Measurements from ENCODE around the gene TSPAN15. TPM values are rescaled to one million over a fixed set of nuclear protein-coding genes. Genes with fewer than 3 reads are reported as not detected.

TSPAN15 gene
- total RNA-seq, 4 donors from 2014 or later = 17.2 to 58.1 (median 24.4) TPM

DNA sequence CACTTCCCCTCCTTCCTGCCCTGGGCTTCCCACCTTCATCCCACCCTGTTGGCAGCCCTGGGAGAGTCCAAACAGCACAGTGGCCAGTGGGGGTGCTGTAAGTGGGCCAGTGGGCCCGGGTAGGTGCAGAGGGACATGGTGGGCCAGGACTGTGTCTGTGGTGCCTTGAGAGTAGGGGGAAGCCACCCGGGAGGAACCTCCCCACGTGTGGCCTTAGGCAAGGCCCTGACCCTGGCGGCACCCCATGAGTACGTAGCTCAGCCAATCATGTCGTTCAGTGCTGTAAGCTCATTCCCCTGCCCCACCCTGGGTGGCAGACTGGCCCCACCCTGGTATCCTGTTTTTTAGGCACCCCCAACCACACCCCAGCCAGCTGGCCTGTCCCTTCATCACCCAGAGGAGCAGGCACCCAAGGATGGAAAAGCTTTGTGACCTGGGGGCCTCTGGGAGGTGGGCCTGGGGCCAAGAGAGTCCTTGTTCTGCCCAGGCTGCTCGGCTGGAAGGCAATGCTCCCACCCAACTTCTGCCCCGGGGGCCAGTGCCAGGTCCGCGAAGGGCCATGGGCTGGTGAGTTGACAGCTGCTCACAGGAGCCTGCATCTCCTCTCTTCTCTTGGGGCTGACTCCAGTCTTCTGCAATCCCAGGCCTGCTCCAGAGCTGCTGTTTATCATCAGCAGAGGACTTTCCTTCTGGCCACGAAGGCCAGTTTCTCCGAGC, 41.6 kb downstream of the TSPAN15 start:
- intact Hi-C loops (cut with DNase I; ENCODE audit: low total_unique reads) = no loop called here
- H3K9me3 ChIP-seq = peaks cover 0 to 4% of the 10 kb centered on the region in 2 donors
- no peak overlapping the region for H3K4me3 ChIP-seq
- no peaks in the 10 kb centered on the region for H3K36me3 ChIP-seq
- TF ChIP-seq, protein P1, sequence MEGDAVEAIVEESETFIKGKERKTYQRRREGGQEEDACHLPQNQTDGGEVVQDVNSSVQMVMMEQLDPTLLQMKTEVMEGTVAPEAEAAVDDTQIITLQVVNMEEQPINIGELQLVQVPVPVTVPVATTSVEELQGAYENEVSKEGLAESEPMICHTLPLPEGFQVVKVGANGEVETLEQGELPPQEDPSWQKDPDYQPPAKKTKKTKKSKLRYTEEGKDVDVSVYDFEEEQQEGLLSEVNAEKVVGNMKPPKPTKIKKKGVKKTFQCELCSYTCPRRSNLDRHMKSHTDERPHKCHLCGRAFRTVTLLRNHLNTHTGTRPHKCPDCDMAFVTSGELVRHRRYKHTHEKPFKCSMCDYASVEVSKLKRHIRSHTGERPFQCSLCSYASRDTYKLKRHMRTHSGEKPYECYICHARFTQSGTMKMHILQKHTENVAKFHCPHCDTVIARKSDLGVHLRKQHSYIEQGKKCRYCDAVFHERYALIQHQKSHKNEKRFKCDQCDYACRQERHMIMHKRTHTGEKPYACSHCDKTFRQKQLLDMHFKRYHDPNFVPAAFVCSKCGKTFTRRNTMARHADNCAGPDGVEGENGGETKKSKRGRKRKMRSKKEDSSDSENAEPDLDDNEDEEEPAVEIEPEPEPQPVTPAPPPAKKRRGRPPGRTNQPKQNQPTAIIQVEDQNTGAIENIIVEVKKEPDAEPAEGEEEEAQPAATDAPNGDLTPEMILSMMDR (IDR thresholded peaks at IDR 0.05) = no peak
- no peak for TF ChIP-seq POLR2A (IDR thresholded peaks at IDR 0.05)
- DNase-seq = peak; percentile 16 to 26
- H3K27me3 ChIP-seq = no peaks in the 10 kb centered on the region
- H3K27ac ChIP-seq = peak overlapping the region; percentile 19 to 50
- no peaks in the 10 kb centered on the region for H3K4me1 ChIP-seq

GRCh38 chr10:69494626-69495558, 43.6 kb downstream of the TSPAN15 start:
- peak; percentile 11 for DNase-seq
- H3K27ac ChIP-seq = no peak overlapping the region
- no peak for TF ChIP-seq POLR2A (IDR thresholded peaks at IDR 0.05)
- TF ChIP-seq, protein P1 (IDR thresholded peaks at IDR 0.05) = no peak
- no peaks in the 10 kb centered on the region for H3K9me3 ChIP-seq
- H3K36me3 ChIP-seq = no peaks in the 10 kb centered on the region
- no peaks in the 10 kb centered on the region for H3K4me1 ChIP-seq
- H3K4me3 ChIP-seq = no peak overlapping the region
- intact Hi-C loops (cut with DNase I; ENCODE audit: low total_unique reads) = no loop called here
- no peaks in the 10 kb centered on the region for H3K27me3 ChIP-seq

- intact Hi-C loops (cut with DNase I; ENCODE audit: low total_unique reads) = no loop called here
- no peaks in the 10 kb centered on the region for H3K4me1 ChIP-seq
- TF ChIP-seq, protein P1 (IDR thresholded peaks at IDR 0.05) = no peak
- TF ChIP-seq POLR2A (IDR thresholded peaks at IDR 0.05) = no peak
Measured at GRCh38 chr10:69495666-69496065, 44.4 kb downstream of the TSPAN15 start.

GRCh38 chr10:69496352-69497230, 45.3 kb downstream of the TSPAN15 start:
- Histone ChIP-seq H3K27ac (no peak overlapping the region), H3K4me3 (no peak overlapping the region), H3K27me3 (no peaks in the 10 kb centered on the region), H3K4me1 (no peaks in the 10 kb centered on the region), H3K36me3 (no peaks in the 10 kb centered on the region), H3K9me3 (no peaks in the 10 kb centered on the region)
- peak; percentile 7 to 8 for DNase-seq
- TF ChIP-seq, protein P1 (IDR thresholded peaks at IDR 0.05) = no peak
- TF ChIP-seq POLR2A (IDR thresholded peaks at IDR 0.05) = no peak
- intact Hi-C loops (cut with DNase I; ENCODE audit: low total_unique reads) = no loop called here

More at GRCh38 chr10:69495666-69496065, 44.4 kb downstream of the TSPAN15 start:
- H3K27me3 ChIP-seq = no peaks in the 10 kb centered on the region
- H3K4me3 ChIP-seq = no peak overlapping the region
- DNase-seq = peak in 1 of 2 donors; percentile 5
- no peaks in the 10 kb centered on the region for H3K9me3 ChIP-seq
- H3K36me3 ChIP-seq = no peaks in the 10 kb centered on the region
- H3K27ac ChIP-seq = no peak overlapping the region
